Subcutaneous abdominal adipose tissue (tissue), 5 donors: ENCODE data around the gene OR2D2.

Experiments
- H3K27ac ChIP-seq: one replicate; pipeline ENCODE4 v1.7.0; 2013; ENCODE audit warnings: low read depth, mild to moderate bottlenecking, inconsistent platforms, low read length, moderate library complexity
- H3K27me3 ChIP-seq, 5 donors: one replicate each; pipeline ENCODE4 v1.7.0; 2013; ENCODE audit warnings: low read length in 5 of 5, inconsistent platforms in 1 of 5; ENCODE audit not compliant: control insufficient read depth in 5 of 5, insufficient read depth in 4 of 5
- H3K36me3 ChIP-seq, 5 donors: one replicate each; pipeline ENCODE4 v1.7.0; 2013; ENCODE audit warnings: low read length in 5 of 5; ENCODE audit not compliant: control insufficient read depth in 5 of 5, insufficient read depth in 5 of 5
- H3K4me1 ChIP-seq, 5 donors: one replicate each; pipeline ENCODE4 v1.7.0; 2013; ENCODE audit warnings: low read length in 5 of 5, mild to moderate bottlenecking in 3 of 5, moderate library complexity in 1 of 5; ENCODE audit not compliant: control insufficient read depth in 5 of 5, insufficient read depth in 5 of 5
- H3K4me3 ChIP-seq, 5 donors: one replicate each; pipeline ENCODE4 v1.7.0; 2013; ENCODE audit warnings: low read length in 5 of 5, low read depth in 1 of 5
- H3K9ac ChIP-seq, 5 donors: one replicate each; pipeline ENCODE4 v1.7.0; 2013; ENCODE audit warnings: low read length in 5 of 5, mild to moderate bottlenecking in 4 of 5, moderate library complexity in 3 of 5
- H3K9me3 ChIP-seq, 5 donors: one replicate each; pipeline ENCODE4 v1.7.0; 2013; ENCODE audit warnings: low read length in 5 of 5; ENCODE audit not compliant: control insufficient read depth in 5 of 5
- donor health status: healthy.
- donor health status: healthy.
- donor health status: healthy.
- donor health status: healthy.
- donor health status: healthy.

OR2D2 gene, protein sequence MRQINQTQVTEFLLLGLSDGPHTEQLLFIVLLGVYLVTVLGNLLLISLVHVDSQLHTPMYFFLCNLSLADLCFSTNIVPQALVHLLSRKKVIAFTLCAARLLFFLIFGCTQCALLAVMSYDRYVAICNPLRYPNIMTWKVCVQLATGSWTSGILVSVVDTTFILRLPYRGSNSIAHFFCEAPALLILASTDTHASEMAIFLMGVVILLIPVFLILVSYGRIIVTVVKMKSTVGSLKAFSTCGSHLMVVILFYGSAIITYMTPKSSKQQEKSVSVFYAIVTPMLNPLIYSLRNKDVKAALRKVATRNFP

DNA sequence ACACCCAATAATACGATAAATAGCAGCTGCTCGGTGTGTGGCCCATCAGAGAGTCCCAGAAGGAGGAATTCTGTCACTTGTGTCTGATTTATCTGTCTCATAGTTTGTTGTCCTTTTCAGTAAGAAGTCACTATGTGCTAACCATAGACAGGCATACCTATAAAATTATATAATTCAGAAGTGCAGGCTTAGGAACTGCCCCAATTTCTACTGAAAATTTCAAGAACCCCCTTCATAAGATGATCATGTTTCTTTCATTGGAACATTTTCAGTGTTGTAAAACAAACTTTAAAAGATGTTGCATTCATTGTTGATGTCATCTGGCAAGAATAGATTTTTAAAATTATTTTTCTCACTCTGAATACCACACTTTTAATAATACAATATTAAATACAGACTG lies at the start of gene OR2D2:
Gene OR2D2, minus strand, starts transcription at position 101 of the 400 bp plus-strand sequence. Its CDS starts 0 bp downstream, at position 101.
- H3K4me1 ChIP-seq = peaks cover 0 to 4% (median 0%) of the 10 kb centered on the region in 5 donors
- H3K9me3 ChIP-seq = peaks cover 0 to 3% (median 0%) of the 10 kb centered on the region in 5 donors
- no peak within 1 kb of the TSS for H3K4me3 ChIP-seq
- no peak within 1 kb of the TSS for H3K27ac ChIP-seq
- H3K9ac ChIP-seq = peak within 1 kb of the TSS in 1 of 5 donors; percentile 68
- H3K27me3 ChIP-seq = no peaks in the 10 kb centered on the region
- H3K36me3 ChIP-seq = no peaks in the 10 kb centered on the region

DNA sequence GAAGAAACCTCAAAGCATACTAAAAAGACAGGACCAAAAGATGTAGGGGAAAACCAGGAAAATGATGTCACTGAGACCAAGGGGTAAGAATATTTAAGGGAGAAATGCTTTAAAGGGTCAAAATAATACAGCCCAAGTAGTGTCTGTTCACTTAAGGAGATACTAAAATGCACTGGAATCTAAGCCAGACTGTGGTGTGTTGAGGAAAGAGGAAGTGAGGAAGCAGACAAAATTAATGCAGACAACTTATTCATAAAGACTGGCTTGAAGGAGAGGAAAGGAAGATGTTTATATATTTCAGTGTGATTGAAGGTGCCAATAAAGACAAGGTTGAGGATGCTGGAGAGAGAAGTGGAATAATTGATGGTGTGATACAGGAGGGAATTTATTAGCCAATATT lies 49.7 kb upstream of the OR2D2 start:
- H3K4me3 ChIP-seq = no peak overlapping the region
- H3K4me1 ChIP-seq = no peaks in the 10 kb centered on the region
- no peaks in the 10 kb centered on the region for H3K9me3 ChIP-seq
- H3K36me3 ChIP-seq = peaks cover 0 to 8% (median 0%) of the 10 kb centered on the region in 5 donors
- H3K9ac ChIP-seq = no peak overlapping the region
- H3K27ac ChIP-seq = no peak overlapping the region
- H3K27me3 ChIP-seq = no peaks in the 10 kb centered on the region

DNA sequence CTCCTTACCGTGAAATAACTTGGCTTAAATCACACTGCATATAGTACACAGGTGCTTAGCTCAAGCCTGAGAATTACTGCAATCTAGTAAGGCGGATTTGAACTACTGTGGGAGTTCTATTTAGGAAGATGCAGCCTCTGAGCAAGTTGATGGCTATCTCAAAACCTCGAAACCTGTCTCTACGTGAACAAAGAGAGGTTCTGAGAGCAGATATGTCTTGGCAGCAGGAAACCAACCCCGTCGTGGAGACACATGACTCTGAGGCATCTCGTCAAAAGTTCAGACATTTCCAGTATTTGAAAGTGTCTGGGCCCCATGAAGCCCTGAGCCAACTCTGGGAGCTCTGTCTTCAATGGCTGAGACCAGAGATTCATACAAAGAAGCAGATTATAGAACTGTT lies 39.8 kb upstream of the OR2D2 start:
- no peaks in the 10 kb centered on the region for H3K27me3 ChIP-seq
- peaks cover 0 to 12% (median 5%) of the 10 kb centered on the region in 5 donors for H3K4me1 ChIP-seq
- no peak overlapping the region for H3K9ac ChIP-seq
- no peak overlapping the region for H3K27ac ChIP-seq
- no peaks in the 10 kb centered on the region for H3K36me3 ChIP-seq
- no peaks in the 10 kb centered on the region for H3K9me3 ChIP-seq
- H3K4me3 ChIP-seq = no peak overlapping the region

DNA sequence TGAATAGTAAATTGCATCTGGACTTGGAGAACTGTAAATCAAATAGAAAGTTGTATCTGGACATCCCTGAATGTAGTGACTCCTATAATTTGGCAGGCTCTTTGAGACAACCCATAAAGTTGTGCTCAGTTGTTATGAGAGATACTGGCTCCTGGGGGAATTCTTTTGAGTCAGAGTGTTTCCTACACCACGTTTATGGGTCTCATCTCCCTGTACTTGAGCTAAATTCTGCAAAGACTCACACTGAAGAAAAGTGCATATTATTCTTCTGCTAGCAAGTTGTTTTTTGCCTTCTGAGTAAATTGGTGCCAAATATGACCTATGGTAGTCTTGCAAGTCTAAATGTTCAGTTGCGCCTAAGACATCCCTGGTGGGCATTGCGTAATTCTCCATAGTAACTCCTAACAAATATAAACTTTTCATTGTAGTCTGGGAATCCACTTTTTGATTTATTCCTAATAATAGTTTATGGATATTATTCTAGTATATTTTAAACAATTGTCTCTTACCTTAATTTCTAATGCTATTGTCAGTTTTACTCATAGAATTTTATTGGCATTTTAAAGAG lies 38.9 kb upstream of the OR2D2 start:
- H3K9me3 ChIP-seq = no peaks in the 10 kb centered on the region

DNA sequence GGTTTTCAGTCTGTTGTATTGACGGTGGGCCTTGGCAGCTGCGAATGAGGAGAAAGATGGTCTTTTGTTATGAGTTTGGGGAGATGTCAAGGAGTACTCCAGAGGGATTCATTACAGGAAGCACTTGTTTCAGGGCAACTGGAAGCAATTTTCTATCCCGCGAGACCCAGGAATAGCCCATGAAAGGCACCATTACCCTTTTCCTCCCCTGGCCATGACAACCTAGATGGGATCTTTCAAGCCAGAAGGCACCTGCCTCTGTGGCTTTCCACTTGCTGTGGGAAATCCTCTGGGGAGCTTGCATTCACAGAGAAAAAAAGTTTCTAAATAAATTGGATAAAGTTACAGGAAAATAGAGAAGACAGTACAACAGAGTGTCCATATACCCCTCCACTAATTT lies 36.6 kb upstream of the OR2D2 start:
- Histone ChIP-seq H3K9me3 (no peaks in the 10 kb centered on the region), H3K36me3 (no peaks in the 10 kb centered on the region), H3K9ac (no peak overlapping the region), H3K4me1 (peaks cover 1 to 22% (median 19%) of the 10 kb centered on the region in 5 donors), H3K27ac (no peak overlapping the region), H3K27me3 (no peaks in the 10 kb centered on the region), H3K4me3 (no peak overlapping the region)

More for the DNA sequence above, 38.9 kb upstream of the OR2D2 start:
- Histone ChIP-seq H3K4me1 (peaks cover 1 to 21% (median 14%) of the 10 kb centered on the region in 5 donors), H3K27ac (no peak overlapping the region), H3K4me3 (no peak overlapping the region), H3K36me3 (no peaks in the 10 kb centered on the region), H3K9ac (no peak overlapping the region), H3K27me3 (no peaks in the 10 kb centered on the region)

DNA sequence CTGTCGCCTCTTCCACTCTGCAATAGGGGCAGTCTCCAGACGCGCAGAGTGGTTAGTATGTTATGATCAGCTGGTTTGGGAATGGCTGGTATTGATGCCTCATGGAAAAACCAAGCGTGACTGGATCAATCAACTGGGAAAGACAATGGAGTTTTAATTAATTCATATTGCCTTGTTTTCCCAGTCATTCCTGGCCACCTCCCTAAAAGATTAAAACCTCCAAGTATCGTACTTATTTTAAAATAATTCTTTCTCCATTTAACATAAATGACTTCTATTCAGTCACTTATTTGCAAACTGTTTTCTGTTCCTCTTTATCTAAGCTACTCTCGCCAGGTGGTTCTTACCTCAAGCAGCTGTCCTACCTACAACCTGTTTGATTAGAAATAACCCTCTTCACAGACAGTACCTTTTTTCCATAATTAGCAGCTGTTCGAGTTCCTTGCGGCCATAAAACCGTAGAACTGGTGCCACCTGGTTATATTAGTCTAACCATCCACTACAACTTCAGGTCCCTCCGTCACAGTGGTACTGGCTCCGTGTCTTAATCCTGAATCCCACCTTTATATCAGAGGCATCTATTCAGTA lies 34.8 kb upstream of the OR2D2 start:
- peak overlapping the region in 4 of 5 donors; percentile 21 to 81 (median 78) for H3K9ac ChIP-seq
- H3K27ac ChIP-seq = no peak overlapping the region
- no peaks in the 10 kb centered on the region for H3K36me3 ChIP-seq
- no peaks in the 10 kb centered on the region for H3K9me3 ChIP-seq
- H3K4me1 ChIP-seq = peaks cover 1 to 22% (median 19%) of the 10 kb centered on the region in 5 donors
- peak overlapping the region; percentile 74 to 88 (median 78) for H3K4me3 ChIP-seq
- no peaks in the 10 kb centered on the region for H3K27me3 ChIP-seq

DNA sequence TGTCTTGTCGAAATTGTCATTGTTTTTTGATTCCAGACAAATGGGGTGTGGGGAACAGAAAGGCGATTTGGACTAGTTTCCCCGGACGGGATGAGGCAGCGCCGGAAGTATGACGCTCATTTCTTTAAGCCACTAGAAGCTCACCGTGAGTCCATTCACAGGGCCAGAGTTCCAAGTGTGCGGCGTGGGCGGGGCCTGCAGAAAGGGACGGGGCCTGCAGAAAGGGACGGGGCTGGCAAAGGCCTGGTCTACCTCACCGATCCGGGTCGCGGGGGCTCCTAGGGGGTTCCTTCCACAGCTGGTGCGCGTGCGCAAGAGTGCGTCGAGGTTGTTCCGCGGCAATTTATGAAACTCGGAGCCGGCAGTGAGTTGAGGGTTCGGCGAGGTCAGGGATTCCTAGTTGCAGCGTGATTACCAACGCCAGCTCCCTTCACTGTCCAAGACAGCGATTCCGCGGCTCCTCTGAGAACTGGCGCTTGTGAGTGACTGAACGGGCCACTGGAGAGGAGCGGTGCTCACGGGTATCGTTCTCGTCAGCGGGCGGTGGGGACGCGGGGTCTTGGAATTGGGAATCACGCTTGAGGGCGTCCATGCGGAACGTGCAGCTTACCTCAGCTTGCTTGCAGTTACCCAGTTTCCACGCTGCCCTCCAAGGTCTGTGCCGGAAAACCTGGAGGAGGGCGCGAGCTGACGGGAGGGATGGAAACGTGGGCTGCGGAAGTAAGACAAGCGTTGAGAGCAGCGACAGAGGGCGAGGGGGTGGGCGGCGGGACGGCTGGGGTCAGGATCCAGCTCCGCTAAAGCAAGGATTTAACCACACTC lies 34.1 kb upstream of the OR2D2 start, which contains the start of gene ZNF215:
Gene ZNF215, plus strand, starts transcription at position 219 of the 822 bp plus-strand sequence. CDS start 5,847 bp downstream, outside the sequence.
- Histone ChIP-seq H3K9ac (peak within 1 kb of the TSS; percentile 49 to 81 (median 76)), H3K36me3 (no peaks in the 10 kb centered on the region)

DNA sequence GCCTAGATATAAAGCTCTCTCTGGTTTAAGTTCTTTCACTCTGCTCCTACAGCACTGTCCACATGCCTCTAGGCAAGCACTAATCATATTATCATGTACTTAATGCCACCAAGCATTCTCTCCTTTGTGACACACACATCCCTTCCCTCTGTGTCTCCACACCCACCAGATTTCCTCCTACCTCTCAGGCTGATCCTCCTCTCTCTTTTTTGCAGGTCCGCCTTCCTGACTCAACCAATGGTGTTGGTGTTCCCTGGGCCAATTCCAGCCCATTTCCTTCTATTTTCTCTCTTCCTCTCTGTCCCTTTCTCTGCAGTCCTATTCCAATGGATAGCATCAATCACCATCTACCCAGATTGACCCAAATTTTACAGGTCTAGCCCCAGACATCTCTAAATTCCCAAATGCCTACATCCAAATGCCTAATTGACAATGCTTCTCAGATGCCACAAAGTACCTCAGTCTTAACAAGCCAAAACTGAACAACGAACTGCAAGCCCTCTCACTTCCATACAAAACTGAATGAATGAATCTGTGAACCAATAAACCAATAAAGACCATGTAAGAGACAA lies 33.4 kb upstream of the OR2D2 start:
- no peaks in the 10 kb centered on the region for H3K9me3 ChIP-seq
- peak overlapping the region; percentile 54 to 88 (median 77) for H3K4me3 ChIP-seq
- no peaks in the 10 kb centered on the region for H3K27me3 ChIP-seq
- no peak overlapping the region for H3K27ac ChIP-seq
- peak overlapping the region in 2 of 5 donors; percentile 76 to 81 for H3K9ac ChIP-seq
- H3K36me3 ChIP-seq = no peaks in the 10 kb centered on the region
- peaks cover 1 to 20% (median 13%) of the 10 kb centered on the region in 5 donors for H3K4me1 ChIP-seq

More for the DNA sequence above, 34.1 kb upstream of the OR2D2 start, which contains the start of gene ZNF215:
- Histone ChIP-seq H3K9me3 (no peaks in the 10 kb centered on the region), H3K27me3 (no peaks in the 10 kb centered on the region), H3K27ac (no peak within 1 kb of the TSS), H3K4me1 (peaks cover 1 to 21% (median 18%) of the 10 kb centered on the region in 5 donors), H3K4me3 (peak within 1 kb of the TSS; percentile 74 to 88 (median 78))

DNA sequence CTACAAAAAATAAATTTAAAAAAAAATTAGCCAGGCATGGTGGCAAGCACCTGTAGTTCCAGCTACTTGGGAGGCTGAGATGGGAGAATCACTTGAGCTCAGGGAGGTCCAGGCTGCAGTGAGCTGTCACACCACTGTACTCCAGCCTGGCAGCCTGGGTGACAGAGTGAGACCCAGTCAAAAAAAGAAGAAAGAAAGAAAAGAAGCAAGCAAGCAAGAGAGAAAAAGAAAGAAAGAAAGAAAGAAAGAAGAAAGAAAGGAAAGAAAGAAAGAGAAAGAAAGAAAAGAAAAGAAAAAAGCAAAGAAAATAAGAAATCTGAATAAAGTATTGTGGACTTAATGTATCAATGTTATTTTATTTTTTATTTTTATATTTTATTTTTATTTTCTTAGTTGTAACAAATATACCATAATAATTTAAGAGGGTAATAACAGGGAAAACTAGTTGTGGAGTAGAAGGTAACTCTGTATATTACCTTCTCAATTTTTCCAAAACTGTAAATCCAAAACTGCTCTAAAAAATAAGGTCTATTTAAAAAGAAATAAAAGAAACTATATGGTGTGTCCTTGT lies 32.8 kb upstream of the OR2D2 start:
- Histone ChIP-seq H3K27me3 (no peaks in the 10 kb centered on the region), H3K36me3 (no peaks in the 10 kb centered on the region), H3K27ac (no peak overlapping the region), H3K9ac (no peak overlapping the region), H3K4me1 (peaks cover 1 to 20% (median 13%) of the 10 kb centered on the region in 5 donors), H3K4me3 (no peak overlapping the region), H3K9me3 (no peaks in the 10 kb centered on the region)
